ENCODE measurements around the gene SLC25A29.
"Not testable (repeated sequence)": the region's sequence is repeated elsewhere in the genome, so short reads cannot be mapped to it uniquely, and the experiment has no call there.

The SLC25A29 gene

DNA sequence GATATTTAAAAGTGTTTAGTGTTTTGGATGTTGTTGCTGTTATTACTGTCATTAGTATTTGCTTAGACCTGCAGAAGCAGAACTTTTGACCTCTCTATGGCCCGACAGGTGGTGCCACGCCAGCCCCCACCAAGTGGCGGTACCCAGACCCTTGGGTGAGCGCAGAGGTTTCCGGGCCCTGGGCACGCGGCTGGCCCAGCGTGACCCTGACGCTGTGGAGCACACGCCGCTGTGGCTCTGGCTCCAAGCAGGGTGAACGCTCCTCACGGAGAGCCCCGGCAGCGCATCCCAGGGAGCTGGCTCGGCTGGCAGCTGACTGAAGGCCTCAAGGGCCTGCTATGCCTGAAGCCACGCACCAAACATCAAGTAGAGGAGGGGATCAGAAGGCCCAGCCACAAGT lies 39.5 kb upstream of the SLC25A29 start:
- H3K36me3 ChIP-seq (ENCODE audit: control insufficient read depth, low read length): peaks cover 56% of the 10 kb centered on the region
- H3F3A ChIP-seq (ENCODE audit: control insufficient read depth, insufficient read depth): no peaks in the 10 kb centered on the region
- H3K4me1 ChIP-seq (ENCODE audit: control insufficient read depth, low read length): peaks cover 14% of the 10 kb centered on the region
- H3K9me2 ChIP-seq (replicated peaks; ENCODE audit: control insufficient read depth, low read length): no peaks in the 10 kb centered on the region
- H4K20me1 ChIP-seq (ENCODE audit: control insufficient read depth, insufficient read depth, low read depth, low read length): no peaks in the 10 kb centered on the region
- no peaks in the 10 kb centered on the region for H3K27me3 ChIP-seq (ENCODE audit: control insufficient read depth, low read length)
- TF ChIP-seq CTCF (IDR thresholded peaks at IDR 0.05; ENCODE audit: low read depth, low read length, poor library complexity, severe bottlenecking) (no peak), EZH2phosphoT487 (IDR thresholded peaks at IDR 0.05; ENCODE audit: borderline replicate concordance, low read length) (no peak)
- H3K79me2 ChIP-seq (ENCODE audit: control insufficient read depth, low read length): no peaks in the 10 kb centered on the region
- H3K9me3 ChIP-seq (ENCODE audit: control insufficient read depth, insufficient read depth, low read length): no peaks in the 10 kb centered on the region
- H3K4me2 ChIP-seq (ENCODE audit: low read length): no peak overlapping the region
- H3K4me3 ChIP-seq (ENCODE audit: low read length): no peak overlapping the region
- H3K27ac ChIP-seq (ENCODE audit: low read depth, low read length): no peak overlapping the region

GRCh38 chr14:100344657-100345056 lies 38.4 kb upstream of the SLC25A29 start:
- not testable (repeated sequence) for H3K9me3 ChIP-seq (ENCODE audit: control insufficient read depth, insufficient read depth, low read length); H4K20me1 ChIP-seq (ENCODE audit: control insufficient read depth, insufficient read depth, low read depth, low read length)
- peaks cover 59% of the 10 kb centered on the region for H3K36me3 ChIP-seq (ENCODE audit: control insufficient read depth, low read length)

GRCh38 chr14:100342826-100343225 lies 36.6 kb upstream of the SLC25A29 start:
- not testable (repeated sequence) for H4K20me1 ChIP-seq (ENCODE audit: control insufficient read depth, insufficient read depth, low read depth, low read length); H3K9me2 ChIP-seq (replicated peaks; ENCODE audit: control insufficient read depth, low read length); H3K27me3 ChIP-seq (ENCODE audit: control insufficient read depth, low read length); H3K9me3 ChIP-seq (ENCODE audit: control insufficient read depth, insufficient read depth, low read length); H3K4me3 ChIP-seq (ENCODE audit: low read length); H3F3A ChIP-seq (ENCODE audit: control insufficient read depth, insufficient read depth); H3K79me2 ChIP-seq (ENCODE audit: control insufficient read depth, low read length); H3K27ac ChIP-seq (ENCODE audit: low read depth, low read length); H3K4me2 ChIP-seq (ENCODE audit: low read length)
- Histone ChIP-seq H3K4me1 (ENCODE audit: control insufficient read depth, low read length) (peaks cover 14% of the 10 kb centered on the region), H3K36me3 (ENCODE audit: control insufficient read depth, low read length) (peaks cover 44% of the 10 kb centered on the region)

More at GRCh38 chr14:100344657-100345056, 38.4 kb upstream of the SLC25A29 start:
- H3K27ac ChIP-seq (ENCODE audit: low read depth, low read length); H3K4me3 ChIP-seq (ENCODE audit: low read length); H3K27me3 ChIP-seq (ENCODE audit: control insufficient read depth, low read length); H3K4me2 ChIP-seq (ENCODE audit: low read length); H3K9me2 ChIP-seq (replicated peaks; ENCODE audit: control insufficient read depth, low read length); H3F3A ChIP-seq (ENCODE audit: control insufficient read depth, insufficient read depth); H3K79me2 ChIP-seq (ENCODE audit: control insufficient read depth, low read length): not testable (repeated sequence)
- H3K4me1 ChIP-seq (ENCODE audit: control insufficient read depth, low read length): peaks cover 14% of the 10 kb centered on the region

DNA sequence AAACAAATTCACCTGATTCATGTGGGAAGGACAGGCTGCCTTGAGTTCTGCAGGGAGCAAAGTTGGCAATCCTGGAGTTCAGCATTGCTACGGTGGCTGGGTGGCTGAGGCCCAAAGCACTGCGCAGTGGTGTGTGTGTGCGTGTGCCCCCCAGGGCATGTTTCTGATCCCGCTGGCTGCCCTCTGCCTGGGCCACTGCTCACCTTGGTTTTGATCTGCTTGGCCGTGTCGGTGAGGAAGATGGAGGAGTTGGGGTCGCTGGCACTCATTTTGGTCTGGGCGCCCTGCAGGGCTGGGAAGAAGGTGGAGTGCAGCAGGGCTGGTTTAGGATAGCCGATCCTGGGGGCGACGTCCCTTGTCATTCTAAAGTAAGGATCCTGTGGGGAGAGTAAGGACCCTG lies 36.0 kb upstream of the SLC25A29 start:
- Histone ChIP-seq H3K9me2 (replicated peaks; ENCODE audit: control insufficient read depth, low read length) (no peaks in the 10 kb centered on the region), H3F3A (ENCODE audit: control insufficient read depth, insufficient read depth) (no peaks in the 10 kb centered on the region), H3K79me2 (ENCODE audit: control insufficient read depth, low read length) (no peaks in the 10 kb centered on the region), H3K27ac (ENCODE audit: low read depth, low read length) (no peak overlapping the region), H3K36me3 (ENCODE audit: control insufficient read depth, low read length) (peaks cover 44% of the 10 kb centered on the region), H3K9me3 (ENCODE audit: control insufficient read depth, insufficient read depth, low read length) (no peaks in the 10 kb centered on the region), H3K4me3 (ENCODE audit: low read length) (no peak overlapping the region), H3K27me3 (ENCODE audit: control insufficient read depth, low read length) (no peaks in the 10 kb centered on the region), H4K20me1 (ENCODE audit: control insufficient read depth, insufficient read depth, low read depth, low read length) (no peaks in the 10 kb centered on the region), H3K4me2 (ENCODE audit: low read length) (no peak overlapping the region), H3K4me1 (ENCODE audit: control insufficient read depth, low read length) (peaks cover 14% of the 10 kb centered on the region)
- no peak for TF ChIP-seq EZH2phosphoT487 (IDR thresholded peaks at IDR 0.05; ENCODE audit: borderline replicate concordance, low read length)
- TF ChIP-seq CTCF (IDR thresholded peaks at IDR 0.05; ENCODE audit: low read depth, low read length, poor library complexity, severe bottlenecking): no peak
